Breast epithelium (tissue), 4 donors: Measurements from ENCODE around the gene GPR162. TPM values are rescaled to one million over a fixed set of nuclear protein-coding genes. Genes with fewer than 3 reads are reported as not detected.

ENCODE experiments used
- DNase-seq, 2 donors: peaks; one replicate each; pipeline ENCODE4 v3.0.0-alpha.2; 2019; ENCODE audit warnings: low spot score in 2 of 2
- H3K27ac ChIP-seq, 2 donors: fragments of 200-600 bp; sonication (generic) in 1 of 2; one replicate each; pipeline ENCODE4 v1.5.1; 2016 to 2019; ENCODE audit warnings: mild to moderate bottlenecking in 1 of 2
- H3K27me3 ChIP-seq, 2 donors: fragments of 200-600 bp; sonication (generic) in 1 of 2; one replicate each; pipeline versions ENCODE4 v1.5.1 to v1.6.0; 2017 to 2019; ENCODE audit warnings: control low read depth in 1 of 2, mild to moderate bottlenecking in 1 of 2
- H3K36me3 ChIP-seq: fragments of 200-600 bp; one replicate; pipeline ENCODE4 v1.5.1; 2019
- H3K4me1 ChIP-seq, 2 donors: fragments of 200-600 bp; sonication (generic); one replicate each; pipeline ENCODE4 v1.5.1; 2016 to 2019; ENCODE audit warnings: control low read depth in 1 of 2
- H3K4me3 ChIP-seq, 3 donors: fragments of 200-600 bp; sonication (generic); 1 replicate in 2 of 3; 2 replicates in 1 of 3; pipeline ENCODE4 v1.5.1; 2016 to 2019; ENCODE audit warnings: mild to moderate bottlenecking in 3 of 3, moderate library complexity in 2 of 3
- H3K9me3 ChIP-seq, 2 donors: fragments of 200-600 bp; sonication (generic) in 1 of 2; one replicate each; pipeline ENCODE4 v1.5.1; 2016 to 2019; ENCODE audit warnings: control low read depth in 1 of 2
- POLR2A ChIP-seq: fragments of 450-650 bp; IDR thresholded peaks from one replicate; pipeline ENCODE4 v1.6.1; 2016; ENCODE audit warnings: antibody characterized with exemption, mild to moderate bottlenecking, moderate library complexity
- POLR2AphosphoS5 ChIP-seq, 3 donors: sonication (generic); formaldehyde crosslinking; IDR thresholded peaks; one replicate each; pipeline ENCODE4 v1.6.1; 2017; ENCODE audit warnings: antibody characterized with exemption in 3 of 3
- intact Hi-C: fragments of 100-400 bp; cut with DNase I; formaldehyde crosslinking; loops from one replicate; pipeline ENCODE4 v1.15.1; 2023; ENCODE audit warnings: low total_unique reads
- total RNA-seq, 3 donors: library from RNA; depleted of rRNA; stranded (reverse); fragments of >200 nt; gene quantifications; one replicate each; pipeline ENCODE4 v1.1.0, GENCODE V29; 2016
- TF ChIP-seq, protein P1 (sequence below), 3 donors: fragments of 450-650 bp; IDR thresholded peaks; one replicate each; pipeline ENCODE4 v1.5.1; 2016 to 2017; ENCODE audit warnings: antibody characterized with exemption in 3 of 3, mild to moderate bottlenecking in 3 of 3, moderate library complexity in 3 of 3

Gene GPR162
- total RNA-seq, 3 donors from 2014 or later, result 2.6 to 4.2 (median 4.1) TPM

DNA sequence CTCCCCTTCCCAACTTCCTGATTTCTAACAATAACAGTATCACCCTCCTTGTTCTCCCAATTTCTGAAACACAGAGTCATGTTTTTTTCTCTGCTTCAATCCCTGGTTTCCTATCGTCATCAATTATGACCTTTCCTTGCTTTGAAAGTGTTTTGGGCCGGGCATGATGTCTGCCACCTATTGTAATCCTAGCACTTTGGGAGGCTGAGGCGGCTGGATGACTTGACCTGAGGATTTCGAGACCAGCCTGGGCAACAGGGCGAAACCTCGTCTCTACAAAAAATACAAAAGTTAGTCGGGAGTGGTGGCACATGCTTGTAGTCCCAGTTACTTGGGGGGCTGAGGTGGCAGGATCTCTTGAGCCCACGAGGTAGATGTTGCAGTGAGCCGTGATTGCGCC lies 12.6 kb upstream of the GPR162 start:
- Histone ChIP-seq H3K36me3 (no peaks in the 10 kb centered on the region), H3K27ac (no peak overlapping the region), H3K9me3 (no peaks in the 10 kb centered on the region), H3K4me3 (no peak overlapping the region), H3K27me3 (no peaks in the 10 kb centered on the region), H3K4me1 (no peaks in the 10 kb centered on the region)
- TF ChIP-seq, protein P1, sequence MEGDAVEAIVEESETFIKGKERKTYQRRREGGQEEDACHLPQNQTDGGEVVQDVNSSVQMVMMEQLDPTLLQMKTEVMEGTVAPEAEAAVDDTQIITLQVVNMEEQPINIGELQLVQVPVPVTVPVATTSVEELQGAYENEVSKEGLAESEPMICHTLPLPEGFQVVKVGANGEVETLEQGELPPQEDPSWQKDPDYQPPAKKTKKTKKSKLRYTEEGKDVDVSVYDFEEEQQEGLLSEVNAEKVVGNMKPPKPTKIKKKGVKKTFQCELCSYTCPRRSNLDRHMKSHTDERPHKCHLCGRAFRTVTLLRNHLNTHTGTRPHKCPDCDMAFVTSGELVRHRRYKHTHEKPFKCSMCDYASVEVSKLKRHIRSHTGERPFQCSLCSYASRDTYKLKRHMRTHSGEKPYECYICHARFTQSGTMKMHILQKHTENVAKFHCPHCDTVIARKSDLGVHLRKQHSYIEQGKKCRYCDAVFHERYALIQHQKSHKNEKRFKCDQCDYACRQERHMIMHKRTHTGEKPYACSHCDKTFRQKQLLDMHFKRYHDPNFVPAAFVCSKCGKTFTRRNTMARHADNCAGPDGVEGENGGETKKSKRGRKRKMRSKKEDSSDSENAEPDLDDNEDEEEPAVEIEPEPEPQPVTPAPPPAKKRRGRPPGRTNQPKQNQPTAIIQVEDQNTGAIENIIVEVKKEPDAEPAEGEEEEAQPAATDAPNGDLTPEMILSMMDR (IDR thresholded peaks at IDR 0.05), result no peak
- TF ChIP-seq POLR2AphosphoS5 (IDR thresholded peaks at IDR 0.05) (no peak), POLR2A (no peak)
- intact Hi-C loops, result no loop called here
- DNase-seq, result no peak

DNA sequence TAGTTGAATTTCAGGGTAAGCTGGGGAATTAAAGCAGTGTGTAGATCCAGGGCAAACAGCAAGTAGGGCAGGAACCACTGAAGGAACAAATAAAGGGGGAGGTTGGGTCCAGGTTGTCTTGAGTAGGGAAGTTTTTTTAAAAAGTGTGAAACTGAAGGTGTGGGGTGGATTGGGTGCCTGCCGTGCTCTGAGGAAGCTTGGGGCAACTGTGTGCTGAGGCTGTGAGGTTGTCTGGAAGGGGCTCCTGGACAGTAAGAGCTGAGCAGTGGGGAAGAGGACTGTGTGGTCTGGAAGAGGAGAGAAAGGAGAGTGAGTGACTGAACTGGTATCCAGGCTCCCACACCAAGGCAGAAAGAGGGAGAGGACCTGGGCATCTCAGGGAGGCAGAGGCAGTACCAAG lies 10.9 kb upstream of the GPR162 start:
- no peak for DNase-seq
- no peak for TF ChIP-seq POLR2AphosphoS5 (IDR thresholded peaks at IDR 0.05)
- TF ChIP-seq POLR2A, result no peak
- H3K4me3 ChIP-seq, result no peak overlapping the region

DNA sequence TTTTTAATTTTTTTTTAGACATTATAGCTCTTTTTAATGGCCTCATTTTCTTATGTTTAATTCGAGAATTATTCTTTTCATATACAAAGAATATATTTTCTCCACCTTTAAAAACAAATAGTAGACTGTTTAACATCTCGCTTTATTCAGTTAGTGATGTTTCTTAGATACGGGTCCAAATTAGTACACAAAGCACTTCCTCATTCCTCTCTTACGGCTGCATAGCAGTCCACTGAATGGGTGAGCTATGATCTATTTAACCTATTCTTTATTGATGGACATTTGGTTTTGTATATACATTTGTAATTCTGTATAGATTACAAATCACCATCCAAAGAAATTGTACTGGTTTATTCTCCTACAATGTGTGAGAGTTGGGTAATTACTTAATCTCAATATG lies 8.3 kb upstream of the GPR162 start:
- H3K9me3 ChIP-seq, result no peaks in the 10 kb centered on the region
- no peak for DNase-seq
- H3K27me3 ChIP-seq, result no peaks in the 10 kb centered on the region
- no peak for TF ChIP-seq POLR2A
- TF ChIP-seq POLR2AphosphoS5 (IDR thresholded peaks at IDR 0.05), result no peak
- TF ChIP-seq, protein P1 (IDR thresholded peaks at IDR 0.05), result no peak
- no peaks in the 10 kb centered on the region for H3K4me1 ChIP-seq
- no peak overlapping the region for H3K27ac ChIP-seq
- H3K4me3 ChIP-seq, result no peak overlapping the region
- intact Hi-C loops, result no loop called here
- no peaks in the 10 kb centered on the region for H3K36me3 ChIP-seq

More for the DNA sequence above, 10.9 kb upstream of the GPR162 start:
- H3K36me3 ChIP-seq, result no peaks in the 10 kb centered on the region
- H3K4me1 ChIP-seq, result no peaks in the 10 kb centered on the region
- H3K27me3 ChIP-seq, result no peaks in the 10 kb centered on the region
- H3K9me3 ChIP-seq, result no peaks in the 10 kb centered on the region
- no peak overlapping the region for H3K27ac ChIP-seq
- intact Hi-C loops, result no loop called here

DNA sequence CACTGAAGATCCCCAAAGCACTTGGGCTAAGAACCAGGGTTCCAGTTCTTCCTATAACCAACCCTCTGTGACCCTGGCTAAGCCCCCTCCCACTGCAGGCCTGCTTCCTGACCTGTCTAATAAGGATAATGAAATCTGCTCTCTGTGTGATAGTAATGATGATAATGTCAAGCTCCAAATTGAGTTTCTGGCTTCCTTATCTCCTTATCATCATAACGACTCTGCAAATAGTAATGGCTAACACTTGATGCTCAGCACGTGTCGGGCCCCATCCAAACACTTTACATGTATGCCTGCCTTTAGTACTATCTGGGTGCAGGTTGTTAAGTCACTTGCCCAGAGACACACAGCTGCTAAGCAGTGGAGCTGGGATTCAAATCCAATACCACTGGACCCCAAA lies 5.0 kb upstream of the GPR162 start:
- no peak for DNase-seq
- Histone ChIP-seq H3K4me1 (no peaks in the 10 kb centered on the region), H3K36me3 (no peaks in the 10 kb centered on the region), H3K27ac (no peak overlapping the region), H3K27me3 (no peaks in the 10 kb centered on the region), H3K9me3 (no peaks in the 10 kb centered on the region), H3K4me3 (no peak overlapping the region)
- TF ChIP-seq POLR2AphosphoS5 (IDR thresholded peaks at IDR 0.05) (no peak), POLR2A (no peak)
- TF ChIP-seq, protein P1 (IDR thresholded peaks at IDR 0.05), result no peak
- intact Hi-C loops, result no loop called here

DNA sequence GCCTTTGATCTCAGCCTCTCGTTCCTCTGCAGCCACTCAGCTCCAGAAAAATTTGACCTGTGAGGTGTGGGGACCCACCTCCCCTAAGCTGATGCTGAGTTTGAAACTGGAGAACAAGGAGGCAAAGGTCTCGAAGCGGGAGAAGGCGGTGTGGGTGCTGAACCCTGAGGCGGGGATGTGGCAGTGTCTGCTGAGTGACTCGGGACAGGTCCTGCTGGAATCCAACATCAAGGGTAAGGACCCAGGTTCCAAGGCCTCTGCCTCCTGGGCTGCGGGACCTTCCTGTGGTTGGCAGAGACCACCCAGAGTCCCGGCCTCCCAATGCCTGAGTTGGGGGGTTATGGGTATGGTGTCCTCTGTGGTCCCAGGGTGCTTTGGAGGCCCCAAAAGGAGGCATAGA lies 4.5 kb upstream of the GPR162 start:
- TF ChIP-seq POLR2AphosphoS5 (IDR thresholded peaks at IDR 0.05), result no peak
- no peak for TF ChIP-seq POLR2A
- TF ChIP-seq, protein P1 (IDR thresholded peaks at IDR 0.05), result no peak
- intact Hi-C loops, result no loop called here
- no peak overlapping the region for H3K4me3 ChIP-seq

DNA sequence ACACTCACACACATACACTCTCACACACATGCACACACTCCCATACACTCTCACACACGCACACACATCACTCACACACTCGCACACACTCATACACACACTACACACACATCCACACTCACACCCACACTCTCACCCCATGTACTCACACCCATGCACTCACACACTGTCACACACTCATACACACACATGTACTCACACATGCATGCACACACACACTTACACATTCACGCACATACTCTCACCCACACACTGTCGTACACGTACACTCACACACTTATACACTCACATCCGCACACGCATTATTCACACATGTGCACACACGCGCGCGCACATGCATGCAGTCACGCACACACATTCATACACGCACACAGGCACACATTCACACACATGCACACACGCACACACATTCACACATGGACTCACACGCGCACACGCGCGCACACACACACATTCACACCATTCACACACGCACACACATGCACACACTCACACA lies 3.9 kb upstream of the GPR162 start:
- Histone ChIP-seq H3K4me3 (no peak overlapping the region), H3K27me3 (peaks cover 0 to 6% of the 10 kb centered on the region in 2 donors), H3K36me3 (no peaks in the 10 kb centered on the region), H3K9me3 (no peaks in the 10 kb centered on the region), H3K27ac (no peak overlapping the region), H3K4me1 (no peaks in the 10 kb centered on the region)
- TF ChIP-seq, protein P1 (IDR thresholded peaks at IDR 0.05), result no peak
- no peak for TF ChIP-seq POLR2AphosphoS5 (IDR thresholded peaks at IDR 0.05)
- TF ChIP-seq POLR2A, result no peak
- DNase-seq, result no peak
- intact Hi-C loops, result no loop called here

More for the DNA sequence above, 4.5 kb upstream of the GPR162 start:
- Histone ChIP-seq H3K27me3 (peaks cover 0 to 3% of the 10 kb centered on the region in 2 donors), H3K9me3 (no peaks in the 10 kb centered on the region), H3K36me3 (no peaks in the 10 kb centered on the region), H3K27ac (no peak overlapping the region), H3K4me1 (no peaks in the 10 kb centered on the region)
- no peak for DNase-seq
